GM13977 (cell line): ENCODE data around the gene PALMD.

Source experiments
- DNase-seq: peaks from one replicate; pipeline ENCODE4 v3.0.0; 2012; ENCODE audit warnings: low spot score
- in situ Hi-C: fragments of 300-500 bp; cut with MboI; formaldehyde crosslinking; loops from one replicate; pipeline ENCODE4 v1.12.0; 2022; ENCODE audit warnings: low sequenced_read_pairs, low pct_unique_long_range_greater_than_20kb, mixed read lengths, inconsistent platforms; ENCODE audit not compliant: unreplicated experiment
- TF ChIP-seq, protein P1 (sequence below): IDR thresholded peaks from 2 replicates; pipeline ENCODE4 v1.5.1; 2012; ENCODE audit warnings: mild to moderate bottlenecking, control low read depth; ENCODE audit not compliant: insufficient read depth; ENCODE audit errors: extremely low read depth, missing control alignments

The PALMD gene

DNA sequence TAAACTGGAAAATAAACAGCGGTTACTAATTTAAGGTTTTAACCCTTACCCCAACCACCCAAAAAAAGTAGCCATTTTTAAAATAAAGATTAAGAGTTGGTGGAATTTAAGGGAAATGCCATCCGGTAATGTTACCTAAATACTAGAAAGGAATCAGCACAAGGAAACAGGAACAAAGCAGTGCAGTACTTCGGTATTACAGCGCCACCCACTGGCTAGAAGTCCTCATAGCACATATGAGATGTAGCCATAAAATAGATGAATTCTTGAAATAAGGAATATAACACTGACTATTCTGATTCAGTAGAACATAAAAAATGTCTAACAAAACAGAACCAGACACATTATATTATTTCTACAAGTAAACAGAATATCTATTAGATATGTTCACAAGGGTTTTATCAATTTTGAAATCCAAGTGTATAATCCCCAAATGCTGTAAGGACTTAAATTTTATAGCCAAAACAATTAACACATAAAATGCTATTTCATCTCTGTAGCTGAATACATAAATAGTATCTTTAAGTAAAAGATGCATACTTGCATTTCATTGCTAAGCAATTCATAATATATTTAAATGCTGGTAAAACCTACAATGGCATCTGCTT, 61.7 kb downstream of the PALMD start:
- TF ChIP-seq, protein P1, sequence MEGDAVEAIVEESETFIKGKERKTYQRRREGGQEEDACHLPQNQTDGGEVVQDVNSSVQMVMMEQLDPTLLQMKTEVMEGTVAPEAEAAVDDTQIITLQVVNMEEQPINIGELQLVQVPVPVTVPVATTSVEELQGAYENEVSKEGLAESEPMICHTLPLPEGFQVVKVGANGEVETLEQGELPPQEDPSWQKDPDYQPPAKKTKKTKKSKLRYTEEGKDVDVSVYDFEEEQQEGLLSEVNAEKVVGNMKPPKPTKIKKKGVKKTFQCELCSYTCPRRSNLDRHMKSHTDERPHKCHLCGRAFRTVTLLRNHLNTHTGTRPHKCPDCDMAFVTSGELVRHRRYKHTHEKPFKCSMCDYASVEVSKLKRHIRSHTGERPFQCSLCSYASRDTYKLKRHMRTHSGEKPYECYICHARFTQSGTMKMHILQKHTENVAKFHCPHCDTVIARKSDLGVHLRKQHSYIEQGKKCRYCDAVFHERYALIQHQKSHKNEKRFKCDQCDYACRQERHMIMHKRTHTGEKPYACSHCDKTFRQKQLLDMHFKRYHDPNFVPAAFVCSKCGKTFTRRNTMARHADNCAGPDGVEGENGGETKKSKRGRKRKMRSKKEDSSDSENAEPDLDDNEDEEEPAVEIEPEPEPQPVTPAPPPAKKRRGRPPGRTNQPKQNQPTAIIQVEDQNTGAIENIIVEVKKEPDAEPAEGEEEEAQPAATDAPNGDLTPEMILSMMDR = peak; percentile 86
- in situ Hi-C loops = no loop called here
- DNase-seq = peak; percentile 62

DNA sequence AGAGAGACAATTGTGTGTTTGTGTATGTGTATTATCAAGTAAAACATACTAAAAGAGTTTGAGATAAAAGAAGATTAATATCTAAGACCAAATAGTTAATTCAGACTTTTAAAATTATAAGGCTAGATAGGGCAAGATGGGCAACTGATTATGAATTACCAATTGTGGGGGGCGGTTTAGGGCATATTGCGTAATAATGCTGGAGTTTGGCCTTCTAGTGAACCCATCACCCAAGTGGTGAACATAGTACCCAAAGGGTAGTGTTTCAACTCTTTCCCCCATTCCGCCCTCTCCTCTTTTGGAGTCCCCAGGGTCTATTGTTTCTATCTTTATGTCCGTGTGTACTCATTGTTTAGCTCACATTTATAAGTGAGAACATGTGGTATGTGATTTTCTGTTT, 65.1 kb downstream of the PALMD start:
- TF ChIP-seq, protein P1 = no peak
- no peak for DNase-seq
- in situ Hi-C loops = no loop called here

GRCh38 chr1:99713006-99713405, 67.1 kb downstream of the PALMD start:
- DNase-seq = no peak
- in situ Hi-C loops = no loop called here
- TF ChIP-seq, protein P1 = no peak

GRCh38 chr1:99717005-99717404, 71.1 kb downstream of the PALMD start:
- no peak for DNase-seq
- in situ Hi-C loops = no loop called here
- TF ChIP-seq, protein P1 = no peak

DNA sequence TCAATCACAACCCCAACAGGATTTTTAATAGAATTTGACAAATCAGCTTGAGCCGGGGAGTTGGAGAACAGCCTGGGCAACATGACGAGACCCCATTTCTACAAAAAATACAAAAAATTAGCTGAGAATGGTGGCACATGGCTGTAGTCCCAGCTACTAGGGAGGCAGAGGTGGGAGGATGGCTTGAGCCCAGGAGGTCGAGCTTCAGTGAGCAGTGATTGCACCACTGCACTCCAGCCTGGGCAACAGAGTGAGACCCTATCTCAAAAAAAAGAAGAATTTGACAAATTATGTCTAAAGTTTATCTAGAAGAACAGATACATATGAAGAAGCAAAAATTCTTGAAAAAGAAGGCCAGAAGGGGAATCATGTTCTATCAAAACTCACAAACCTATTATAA, 77.3 kb downstream of the PALMD start:
- TF ChIP-seq, protein P1 = no peak
- in situ Hi-C loops = no loop called here
- no peak for DNase-seq

GRCh38 chr1:99725996-99726395, 80.1 kb downstream of the PALMD start:
- no peak for DNase-seq
- TF ChIP-seq, protein P1 = no peak
- in situ Hi-C loops = no loop called here
